Activated T-cell treated with anti-CD3 and anti-CD28 coated beads, Interleukin-2, amount 50 U/mL, for 24 hours (primary cell): Measurements from ENCODE around the gene CNR1.

ENCODE experiments used
- DNase-seq: peaks from one replicate; pipeline ENCODE4 v3.0.0-alpha.2; 2020
- H3K27ac Mint-ChIP-seq: 2 replicates; pipeline ENCODE4 v1.8.0; 2020; ENCODE audit warnings: mild to moderate bottlenecking, mixed read lengths
- H3K27me3 Mint-ChIP-seq: 2 replicates; pipeline ENCODE4 v1.8.0; 2020; ENCODE audit warnings: mixed read lengths
- H3K36me3 Mint-ChIP-seq: 2 replicates; pipeline ENCODE4 v1.8.0; 2020; ENCODE audit warnings: low read depth, mixed read lengths
- H3K4me1 Mint-ChIP-seq: 2 replicates; pipeline ENCODE4 v1.8.0; 2020; ENCODE audit warnings: low read depth, mixed read lengths
- H3K4me3 Mint-ChIP-seq: 2 replicates; pipeline ENCODE4 v1.8.0; 2020; ENCODE audit warnings: mild to moderate bottlenecking, moderate library complexity, mixed read lengths
- H3K9me3 Mint-ChIP-seq: 2 replicates; pipeline ENCODE4 v1.8.0; 2020; ENCODE audit warnings: mixed read lengths

CNR1 gene

GRCh38 chr6:88165087-88165843 lies 882 bp downstream of the CNR1 start:
- Mint-ChIP-seq H3K4me3 (peak overlapping the region; percentile 55), H3K4me1 (peaks cover 14% of the 10 kb centered on the region), H3K27ac (no peak overlapping the region), H3K27me3 (peaks cover 69% of the 10 kb centered on the region), H3K36me3 (no peaks in the 10 kb centered on the region), H3K9me3 (no peaks in the 10 kb centered on the region)
- no peak for DNase-seq

- no peaks in the 10 kb centered on the region for H3K36me3 Mint-ChIP-seq
- DNase-seq = no peak
- H3K9me3 Mint-ChIP-seq = no peaks in the 10 kb centered on the region
- no peak overlapping the region for H3K4me3 Mint-ChIP-seq
- H3K4me1 Mint-ChIP-seq = peaks cover 14% of the 10 kb centered on the region
- peaks cover 57% of the 10 kb centered on the region for H3K27me3 Mint-ChIP-seq
- H3K27ac Mint-ChIP-seq = no peak overlapping the region
Observed at GRCh38 chr6:88164061-88164460, 2.1 kb downstream of the CNR1 start.

- Mint-ChIP-seq H3K27me3 (peaks cover 53% of the 10 kb centered on the region), H3K4me3 (no peak overlapping the region), H3K36me3 (no peaks in the 10 kb centered on the region), H3K4me1 (peaks cover 14% of the 10 kb centered on the region), H3K27ac (no peak overlapping the region), H3K9me3 (no peaks in the 10 kb centered on the region)
- DNase-seq = no peak
Observed at GRCh38 chr6:88163616-88164015, 2.5 kb downstream of the CNR1 start.

- Mint-ChIP-seq H3K9me3 (no peaks in the 10 kb centered on the region), H3K4me3 (no peak overlapping the region), H3K27me3 (peaks cover 38% of the 10 kb centered on the region), H3K4me1 (peaks cover 8% of the 10 kb centered on the region), H3K36me3 (no peaks in the 10 kb centered on the region), H3K27ac (no peak overlapping the region)
- no peak for DNase-seq
Observed at GRCh38 chr6:88161940-88162339, 4.2 kb downstream of the CNR1 start.

GRCh38 chr6:88157106-88157505 lies 9.0 kb downstream of the CNR1 start:
- Mint-ChIP-seq H3K36me3 (no peaks in the 10 kb centered on the region), H3K4me1 (no peaks in the 10 kb centered on the region), H3K4me3 (no peak overlapping the region), H3K9me3 (no peaks in the 10 kb centered on the region), H3K27me3 (peaks cover 15% of the 10 kb centered on the region), H3K27ac (no peak overlapping the region)
- DNase-seq = no peak

GRCh38 chr6:88145298-88145963 lies 20.7 kb downstream of the CNR1 start:
- Mint-ChIP-seq H3K27me3 (peaks cover 9% of the 10 kb centered on the region), H3K9me3 (no peaks in the 10 kb centered on the region), H3K4me3 (no peak overlapping the region), H3K4me1 (no peaks in the 10 kb centered on the region), H3K27ac (no peak overlapping the region), H3K36me3 (no peaks in the 10 kb centered on the region)
- no peak for DNase-seq

- Mint-ChIP-seq H3K9me3 (no peaks in the 10 kb centered on the region), H3K4me1 (no peaks in the 10 kb centered on the region), H3K27me3 (peaks cover 8% of the 10 kb centered on the region), H3K27ac (no peak overlapping the region), H3K36me3 (no peaks in the 10 kb centered on the region), H3K4me3 (no peak overlapping the region)
- DNase-seq = no peak
Observed at GRCh38 chr6:88144637-88145297, 21.4 kb downstream of the CNR1 start.

GRCh38 chr6:88143421-88144157 lies 22.6 kb downstream of the CNR1 start:
- Mint-ChIP-seq H3K9me3 (no peaks in the 10 kb centered on the region), H3K4me3 (no peak overlapping the region)

GRCh38 chr6:88142297-88142668 lies 23.9 kb downstream of the CNR1 start:
- Mint-ChIP-seq H3K27me3 (peaks cover 2% of the 10 kb centered on the region), H3K9me3 (no peaks in the 10 kb centered on the region), H3K36me3 (no peaks in the 10 kb centered on the region), H3K4me3 (no peak overlapping the region), H3K4me1 (no peaks in the 10 kb centered on the region), H3K27ac (no peak overlapping the region)
- DNase-seq = no peak

More at GRCh38 chr6:88143421-88144157, 22.6 kb downstream of the CNR1 start:
- Mint-ChIP-seq H3K36me3 (no peaks in the 10 kb centered on the region), H3K27ac (no peak overlapping the region), H3K27me3 (peaks cover 2% of the 10 kb centered on the region), H3K4me1 (no peaks in the 10 kb centered on the region)
- DNase-seq = no peak

GRCh38 chr6:88141561-88142296 lies 24.4 kb downstream of the CNR1 start:
- H3K4me1 Mint-ChIP-seq = no peaks in the 10 kb centered on the region
- H3K36me3 Mint-ChIP-seq = no peaks in the 10 kb centered on the region
- H3K27ac Mint-ChIP-seq = no peak overlapping the region
- peaks cover 2% of the 10 kb centered on the region for H3K27me3 Mint-ChIP-seq
- H3K9me3 Mint-ChIP-seq = no peaks in the 10 kb centered on the region
- no peak for DNase-seq
- H3K4me3 Mint-ChIP-seq = no peak overlapping the region

GRCh38 chr6:88137915-88138314 lies 28.2 kb downstream of the CNR1 start:
- H3K36me3 Mint-ChIP-seq = no peaks in the 10 kb centered on the region
- peaks cover 4% of the 10 kb centered on the region for H3K27me3 Mint-ChIP-seq
- no peaks in the 10 kb centered on the region for H3K9me3 Mint-ChIP-seq
- DNase-seq = no peak
- H3K4me3 Mint-ChIP-seq = no peak overlapping the region
- no peak overlapping the region for H3K27ac Mint-ChIP-seq
- H3K4me1 Mint-ChIP-seq = no peaks in the 10 kb centered on the region

GRCh38 chr6:88135578-88136114 lies 30.5 kb downstream of the CNR1 start:
- Mint-ChIP-seq H3K4me1 (no peaks in the 10 kb centered on the region), H3K27me3 (peaks cover 4% of the 10 kb centered on the region), H3K4me3 (no peak overlapping the region), H3K36me3 (no peaks in the 10 kb centered on the region), H3K9me3 (no peaks in the 10 kb centered on the region), H3K27ac (no peak overlapping the region)
- no peak for DNase-seq

- DNase-seq = no peak
- no peaks in the 10 kb centered on the region for H3K4me1 Mint-ChIP-seq
- H3K36me3 Mint-ChIP-seq = no peaks in the 10 kb centered on the region
- H3K27ac Mint-ChIP-seq = no peak overlapping the region
- no peak overlapping the region for H3K4me3 Mint-ChIP-seq
- no peaks in the 10 kb centered on the region for H3K9me3 Mint-ChIP-seq
- peaks cover 8% of the 10 kb centered on the region for H3K27me3 Mint-ChIP-seq
Observed at GRCh38 chr6:88134575-88134974, 31.6 kb downstream of the CNR1 start.

- Mint-ChIP-seq H3K27ac (no peak overlapping the region), H3K4me3 (no peak overlapping the region), H3K9me3 (no peaks in the 10 kb centered on the region), H3K27me3 (peaks cover 9% of the 10 kb centered on the region), H3K36me3 (no peaks in the 10 kb centered on the region), H3K4me1 (no peaks in the 10 kb centered on the region)
- DNase-seq = no peak
Observed at GRCh38 chr6:88133718-88134117, 32.4 kb downstream of the CNR1 start.
